ENCODE results near the gene AMIGO3.
"Not testable (repeated sequence)": the region's sequence is repeated elsewhere in the genome, so short reads cannot be mapped to it uniquely, and the experiment has no call there.

DNA sequence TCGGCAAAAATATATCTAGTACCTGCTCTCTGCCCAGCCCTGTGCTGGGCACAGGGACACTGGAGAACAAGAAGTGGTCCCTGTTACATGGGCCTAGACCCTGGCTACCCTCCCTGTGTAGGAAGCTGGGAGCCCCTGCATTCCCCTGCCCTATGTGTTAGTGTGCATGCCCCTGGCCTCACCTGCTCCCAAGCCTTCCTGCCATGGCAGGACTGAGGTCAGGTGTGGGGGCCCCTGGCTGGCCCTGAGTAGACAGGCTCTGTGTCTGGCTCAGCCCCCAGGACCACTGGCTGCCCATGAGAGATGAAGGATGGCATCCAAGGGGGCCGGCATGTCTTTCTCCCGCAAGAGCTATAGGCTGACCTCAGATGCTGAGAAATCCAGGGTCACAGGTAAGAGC lies 28.6 kb downstream of the AMIGO3 start:
- TF ChIP-seq POLR2A (IDR thresholded peaks at IDR 0.05; ENCODE audit: low read length); GATA1 (IDR thresholded peaks at IDR 0.05; ENCODE audit: low read depth, low read length): not testable (repeated sequence)

Data from erythroblast (primary cell).